GM23338 (cell line): ENCODE measurements around the gene FBL. TPM values are rescaled to one million over a fixed set of nuclear protein-coding genes. Genes with fewer than 3 reads are reported as not detected.

Experiments used
- ATAC-seq: fragments of 200-7000 bp; cut with Tn5 transposase; 3 replicates; pipeline ENCODE4 v1.9.1; 2020
- DNase-seq: peaks from one replicate; pipeline ENCODE4 v3.0.0-alpha.2; 2015; ENCODE audit warnings: low spot score
- H2AFZ ChIP-seq: fragments of 200-600 bp; sonication (generic); 2 replicates; pipeline ENCODE4 v1.8.0; 2016; ENCODE audit warnings: antibody characterized with exemption, mild to moderate bottlenecking, moderate library complexity
- H3F3A ChIP-seq: fragments of 200-600 bp; sonication (generic); replicated peaks from 2 replicates; pipeline ENCODE4 v1.8.0; 2017; ENCODE audit warnings: antibody characterized with exemption, mixed run types, low read depth
- H3K27ac ChIP-seq: fragments of 200-600 bp; sonication (generic); 2 replicates; pipeline ENCODE4 v1.6.1; 2016; ENCODE audit warnings: low read depth
- H3K27me3 ChIP-seq: fragments of 200-600 bp; sonication (generic); 2 replicates; pipeline ENCODE4 v1.8.0; 2016; ENCODE audit warnings: mild to moderate bottlenecking, mixed run types, moderate library complexity; ENCODE audit not compliant: insufficient read depth
- H3K36me3 ChIP-seq: fragments of 200-600 bp; sonication (generic); 2 replicates; pipeline ENCODE4 v1.8.0; 2016; ENCODE audit warnings: mild to moderate bottlenecking; ENCODE audit not compliant: insufficient read depth
- H3K4me1 ChIP-seq: fragments of 200-600 bp; sonication (generic); 2 replicates; pipeline ENCODE4 v1.8.0; 2016; ENCODE audit warnings: mild to moderate bottlenecking, moderate library complexity; ENCODE audit not compliant: insufficient read depth
- H3K4me2 ChIP-seq: fragments of 200-600 bp; sonication (generic); 2 replicates; pipeline ENCODE4 v1.7.1; 2017; ENCODE audit warnings: mixed run types
- H3K4me3 ChIP-seq: fragments of 200-600 bp; sonication (generic); 2 replicates; pipeline ENCODE4 v1.6.1; 2016; ENCODE audit warnings: mixed run types
- H3K79me2 ChIP-seq: fragments of 200-600 bp; sonication (generic); replicated peaks from 2 replicates; pipeline ENCODE4 v1.8.0; 2017; ENCODE audit warnings: mild to moderate bottlenecking; ENCODE audit not compliant: insufficient read depth
- H3K9me2 ChIP-seq: fragments of 200-600 bp; sonication (generic); 2 replicates; pipeline ENCODE4 v1.8.0; 2017; ENCODE audit not compliant: insufficient read depth
- H4K20me1 ChIP-seq: fragments of 200-600 bp; sonication (generic); replicated peaks from 2 replicates; pipeline ENCODE4 v1.8.0; 2017; ENCODE audit warnings: mild to moderate bottlenecking; ENCODE audit not compliant: insufficient read depth
- H3K27ac Mint-ChIP-seq: 2 replicates; pipeline ENCODE4 v1.8.0; 2020; ENCODE audit warnings: inconsistent platforms, mild to moderate bottlenecking, moderate library complexity, mixed read lengths
- H3K27me3 Mint-ChIP-seq: 3 replicates; pipeline ENCODE4 v1.8.0; 2022; ENCODE audit warnings: low read depth, mild to moderate bottlenecking, moderate library complexity, mixed read lengths, inconsistent platforms; ENCODE audit not compliant: insufficient read depth, poor library complexity
- H3K36me3 Mint-ChIP-seq: 3 replicates; pipeline ENCODE4 v1.8.0; 2021; ENCODE audit warnings: low read depth, mild to moderate bottlenecking, inconsistent platforms, moderate library complexity, mixed read lengths
- H3K4me1 Mint-ChIP-seq: 3 replicates; pipeline ENCODE4 v1.8.0; 2020; ENCODE audit warnings: mild to moderate bottlenecking, inconsistent platforms, mixed read lengths
- H3K4me3 Mint-ChIP-seq: 3 replicates; pipeline ENCODE4 v1.8.0; 2021; ENCODE audit warnings: moderate library complexity, mild to moderate bottlenecking, inconsistent platforms, mixed read lengths
- H3K9me3 Mint-ChIP-seq: 3 replicates; pipeline ENCODE4 v1.8.0; 2020; ENCODE audit warnings: moderate library complexity, mild to moderate bottlenecking, inconsistent platforms, mixed read lengths
- REST ChIP-seq: IDR thresholded peaks from one replicate; pipeline ENCODE4 v1.6.1; 2018; ENCODE audit warnings: antibody characterized with exemption; ENCODE audit not compliant: unreplicated experiment
- STAT1 ChIP-seq: IDR thresholded peaks from one replicate; pipeline ENCODE4 v1.6.1; 2016; ENCODE audit warnings: antibody characterized with exemption; ENCODE audit not compliant: unreplicated experiment
- ZNF114 ChIP-seq: fragments of 250-450 bp; sonication (Bioruptor Pico); IDR thresholded peaks from 2 replicates; pipeline ENCODE4 v1.5.0; 2020; ENCODE audit warnings: mild to moderate bottlenecking, moderate library complexity
- ZNF331 ChIP-seq: fragments of 250-450 bp; sonication (Bioruptor Pico); IDR thresholded peaks from 2 replicates; pipeline ENCODE4 v1.5.0; 2020; ENCODE audit warnings: low read depth, mild to moderate bottlenecking, moderate library complexity
- ZNF462 ChIP-seq: fragments of 250-450 bp; sonication (Bioruptor Pico); IDR thresholded peaks from 2 replicates; pipeline ENCODE4 v1.5.0; 2020; ENCODE audit warnings: mild to moderate bottlenecking, moderate library complexity
- polyA plus RNA-seq: library from polyadenylated mRNA; unstranded; fragments of >200 nt; fragmentation: Nextera tagmentation; extraction: Ambion mirVana; gene quantifications from 2 replicates; pipeline ENCODE4 v1.2.1, GENCODE V29; 2016
- total RNA-seq: library from RNA; depleted of rRNA; stranded (reverse); fragments of >200 nt; shearing (Covaris generic); gene quantifications from 2 replicates; pipeline ENCODE4 v1.2.3, GENCODE V29; 2014

FBL gene
- total and polyA plus RNA-seq, 2 experiments from 2014 or later, result 403 to 553 TPM

GRCh38 chr19:39871362-39871761, 25.2 kb upstream of the FBL start:
- H2AFZ ChIP-seq, result no peak overlapping the region
- no peaks in the 10 kb centered on the region for H3K79me2 ChIP-seq
- Mint-ChIP-seq H3K4me3 (no peak overlapping the region), H3K27me3 (peaks cover 10% of the 10 kb centered on the region), H3K27ac (no peak overlapping the region), H3K9me3 (no peaks in the 10 kb centered on the region), H3K36me3 (no peaks in the 10 kb centered on the region), H3K4me1 (peaks cover 8% of the 10 kb centered on the region)
- no peaks in the 10 kb centered on the region for H3K27me3 ChIP-seq
- no peak for TF ChIP-seq ZNF331 (CRISPR knock-in tag)
- no peak for TF ChIP-seq STAT1
- no peak for TF ChIP-seq REST
- TF ChIP-seq ZNF462 (CRISPR knock-in tag), result no peak
- no peak for TF ChIP-seq ZNF114 (CRISPR knock-in tag)
- H3K4me2 ChIP-seq, result no peak overlapping the region
- no peaks in the 10 kb centered on the region for H3K36me3 ChIP-seq
- no peak overlapping the region for H3K4me3 ChIP-seq
- H3F3A ChIP-seq, result no peaks in the 10 kb centered on the region
- no peaks in the 10 kb centered on the region for H3K4me1 ChIP-seq
- no peak for ATAC-seq
- no peak overlapping the region for H3K27ac ChIP-seq
- H3K9me2 ChIP-seq, result no peaks in the 10 kb centered on the region
- no peak for DNase-seq
- H4K20me1 ChIP-seq, result no peaks in the 10 kb centered on the region
